22Rv1 (cell line): ENCODE data around the gene ARHGEF28.

Experiments
- CTCF ChIP-seq: fragments of 450-650 bp; IDR thresholded peaks from 2 replicates; pipeline ENCODE4 v1.5.1; 2017; ENCODE audit warnings: mild to moderate bottlenecking
- ZFX ChIP-seq: fragments of 450-650 bp; IDR thresholded peaks from 2 replicates; pipeline ENCODE4 v1.6.1; 2017; ENCODE audit warnings: antibody characterized with exemption, borderline replicate concordance

- TF ChIP-seq CTCF = no peak
- TF ChIP-seq ZFX = no peak
These were observed 117.2 kb downstream of the ARHGEF28 start for GRCh38 chr5:73743161-73743560.
